Astrocyte (in vitro differentiated cells and primary cell): Measurements from ENCODE around the gene TROAP. TPM values are rescaled to one million over a fixed set of nuclear protein-coding genes. Genes with fewer than 3 reads are reported as not detected.
A peak's percentile ranks its signal among the peaks of the same experiment; 100 is the strongest.
"Not testable (repeated sequence)": the region's sequence is repeated elsewhere in the genome, so short reads cannot be mapped to it uniquely, and the experiment has no call there.

Experiments used
- DNase-seq: peaks from one replicate; pipeline ENCODE4 v3.0.0-alpha.2; 2010; ENCODE audit warnings: low read depth
- FAIRE-seq: peaks from 2 replicates; lab custom pipeline; 2011; peaks lifted over from hg19 to GRCh38; lab: Jason Lieb, UNC
- H2AFZ ChIP-seq: 2 replicates; pipeline ENCODE4 v1.6.0; 2012; ENCODE audit warnings: low read depth, low read length, inconsistent platforms
- H3K27ac ChIP-seq: 2 replicates; pipeline ENCODE4 v1.5.1; 2011; ENCODE audit warnings: low read depth, low read length, inconsistent platforms
- H3K27me3 ChIP-seq: 2 replicates; pipeline ENCODE4 v1.6.0; 2011; ENCODE audit warnings: low read length, inconsistent platforms; ENCODE audit not compliant: insufficient read depth
- H3K36me3 ChIP-seq: 2 replicates; pipeline ENCODE4 v1.5.1; 2011; ENCODE audit warnings: low read length, inconsistent platforms; ENCODE audit not compliant: insufficient read depth
- H3K4me1 ChIP-seq: 2 replicates; pipeline ENCODE4 v1.5.1; 2011; ENCODE audit warnings: low read length, inconsistent platforms; ENCODE audit not compliant: insufficient read depth
- H3K4me2 ChIP-seq: 2 replicates; pipeline ENCODE4 v1.6.0; 2012; ENCODE audit warnings: low read length, inconsistent platforms
- H3K4me3 ChIP-seq: 2 replicates; pipeline ENCODE4 v1.5.1; 2011; ENCODE audit warnings: low read depth, mild to moderate bottlenecking, low read length, inconsistent platforms; ENCODE audit not compliant: insufficient read depth
- H3K79me2 ChIP-seq: 2 replicates; pipeline ENCODE4 v1.6.0; 2012; ENCODE audit warnings: mild to moderate bottlenecking, low read length, inconsistent platforms; ENCODE audit not compliant: insufficient read depth
- H3K9ac ChIP-seq: 2 replicates; pipeline ENCODE4 v1.6.0; 2012; ENCODE audit warnings: mild to moderate bottlenecking, low read length, inconsistent platforms
- H3K9me3 ChIP-seq: 2 replicates; pipeline ENCODE4 v1.5.1; 2012; ENCODE audit warnings: low read depth, mild to moderate bottlenecking, low read length, inconsistent platforms; ENCODE audit not compliant: insufficient read depth
- H4K20me1 ChIP-seq: 2 replicates; pipeline ENCODE4 v1.6.0; 2012; ENCODE audit warnings: low read length, inconsistent platforms; ENCODE audit not compliant: insufficient read depth
- H3K27ac Mint-ChIP-seq: one replicate; pipeline ENCODE4 v1.8.0; 2021; ENCODE audit warnings: mild to moderate bottlenecking, mixed read lengths; ENCODE audit not compliant: unreplicated experiment
- H3K27me3 Mint-ChIP-seq: one replicate; pipeline ENCODE4 v1.8.0; 2021; ENCODE audit warnings: low read depth, mixed read lengths; ENCODE audit not compliant: unreplicated experiment
- H3K36me3 Mint-ChIP-seq: one replicate; pipeline ENCODE4 v1.8.0; 2021; ENCODE audit warnings: low read depth, mixed read lengths; ENCODE audit not compliant: unreplicated experiment
- H3K4me1 Mint-ChIP-seq: one replicate; pipeline ENCODE4 v1.8.0; 2021; ENCODE audit warnings: low read depth, mixed read lengths; ENCODE audit not compliant: unreplicated experiment
- H3K4me3 Mint-ChIP-seq: one replicate; pipeline ENCODE4 v1.8.0; 2021; ENCODE audit warnings: mild to moderate bottlenecking, moderate library complexity, mixed read lengths; ENCODE audit not compliant: unreplicated experiment
- H3K9me3 Mint-ChIP-seq: one replicate; pipeline ENCODE4 v1.8.0; 2021; ENCODE audit warnings: mild to moderate bottlenecking, mixed read lengths; ENCODE audit not compliant: unreplicated experiment
- EZH2 ChIP-seq: IDR thresholded peaks from 2 replicates; pipeline ENCODE4 v1.6.1; 2012; ENCODE audit warnings: mild to moderate bottlenecking, low read length, inconsistent platforms; ENCODE audit not compliant: insufficient read depth
- total RNA-seq: library from RNA; stranded (reverse); gene quantifications from 2 replicates; pipeline ENCODE4 v1.2.1, GENCODE V29; 2021
- TF ChIP-seq, protein P1 (sequence below): IDR thresholded peaks from 2 replicates; pipeline ENCODE4 v1.5.1; 2011; ENCODE audit warnings: low read depth, mild to moderate bottlenecking, inconsistent platforms, low read length, moderate library complexity; ENCODE audit not compliant: insufficient read depth

TROAP gene
- total RNA-seq, 1 donor from 2014 or later = 2.7 TPM

DNA sequence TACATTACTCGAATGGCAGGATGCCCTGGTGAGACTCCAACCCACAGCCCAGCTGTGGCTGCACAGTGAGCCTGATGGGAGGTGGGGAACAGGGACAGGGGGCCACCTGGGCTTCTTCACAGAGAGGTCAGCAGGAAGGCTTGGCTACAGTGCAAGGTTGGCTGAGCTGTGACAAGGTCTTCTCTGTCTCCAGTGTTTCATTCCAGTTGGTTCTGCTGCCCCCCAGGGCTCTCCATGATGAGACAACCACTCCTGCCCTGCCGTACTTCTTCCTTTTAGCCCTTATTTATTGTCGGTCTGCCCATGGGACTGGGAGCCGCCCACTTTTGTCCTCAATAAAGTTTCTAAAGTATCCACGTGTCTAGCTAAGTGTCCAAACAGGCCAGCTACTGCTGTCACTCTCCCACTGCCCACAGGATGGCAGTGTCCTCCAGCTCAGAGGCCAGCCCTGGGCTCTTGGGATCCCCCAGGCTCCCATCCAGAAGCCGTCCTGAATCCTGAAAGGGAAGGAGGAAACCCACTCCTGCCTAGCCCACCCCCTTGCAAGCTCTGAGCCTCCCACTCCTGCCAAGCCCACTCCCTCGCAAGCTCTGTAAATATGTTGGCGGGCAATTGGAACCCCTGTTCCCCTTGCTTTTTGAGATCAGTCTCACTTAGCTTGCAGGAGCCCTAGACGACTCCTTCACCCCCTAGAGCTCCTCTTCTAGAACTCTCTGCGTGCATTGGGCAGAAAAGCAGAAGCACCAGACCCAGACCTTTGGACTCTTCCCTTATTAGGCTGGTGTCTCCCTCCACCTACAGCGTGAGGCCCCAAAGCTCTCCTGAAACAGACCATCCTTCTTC lies 8.5 kb downstream of the TROAP start:
- Histone ChIP-seq H3K9ac (no peak overlapping the region), H3K27me3 (peaks cover 37% of the 10 kb centered on the region), H2AFZ (no peak overlapping the region), H3K4me3 (no peak overlapping the region), H3K79me2 (no peaks in the 10 kb centered on the region), H3K4me2 (no peak overlapping the region), H3K9me3 (peaks cover 3% of the 10 kb centered on the region), H3K4me1 (peaks cover 3% of the 10 kb centered on the region), H4K20me1 (peaks cover 8% of the 10 kb centered on the region), H3K27ac (no peak overlapping the region), H3K36me3 (no peaks in the 10 kb centered on the region)
- Mint-ChIP-seq H3K27me3 (peaks cover 54% of the 10 kb centered on the region), H3K27ac (no peak overlapping the region), H3K4me3 (no peak overlapping the region), H3K36me3 (peaks cover 5% of the 10 kb centered on the region), H3K9me3 (peaks cover 8% of the 10 kb centered on the region), H3K4me1 (no peaks in the 10 kb centered on the region)
- peak; percentile 44 for DNase-seq
- no peak for FAIRE-seq
- TF ChIP-seq, protein P1, sequence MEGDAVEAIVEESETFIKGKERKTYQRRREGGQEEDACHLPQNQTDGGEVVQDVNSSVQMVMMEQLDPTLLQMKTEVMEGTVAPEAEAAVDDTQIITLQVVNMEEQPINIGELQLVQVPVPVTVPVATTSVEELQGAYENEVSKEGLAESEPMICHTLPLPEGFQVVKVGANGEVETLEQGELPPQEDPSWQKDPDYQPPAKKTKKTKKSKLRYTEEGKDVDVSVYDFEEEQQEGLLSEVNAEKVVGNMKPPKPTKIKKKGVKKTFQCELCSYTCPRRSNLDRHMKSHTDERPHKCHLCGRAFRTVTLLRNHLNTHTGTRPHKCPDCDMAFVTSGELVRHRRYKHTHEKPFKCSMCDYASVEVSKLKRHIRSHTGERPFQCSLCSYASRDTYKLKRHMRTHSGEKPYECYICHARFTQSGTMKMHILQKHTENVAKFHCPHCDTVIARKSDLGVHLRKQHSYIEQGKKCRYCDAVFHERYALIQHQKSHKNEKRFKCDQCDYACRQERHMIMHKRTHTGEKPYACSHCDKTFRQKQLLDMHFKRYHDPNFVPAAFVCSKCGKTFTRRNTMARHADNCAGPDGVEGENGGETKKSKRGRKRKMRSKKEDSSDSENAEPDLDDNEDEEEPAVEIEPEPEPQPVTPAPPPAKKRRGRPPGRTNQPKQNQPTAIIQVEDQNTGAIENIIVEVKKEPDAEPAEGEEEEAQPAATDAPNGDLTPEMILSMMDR = peak; percentile 87
- TF ChIP-seq EZH2 = no peak

DNA sequence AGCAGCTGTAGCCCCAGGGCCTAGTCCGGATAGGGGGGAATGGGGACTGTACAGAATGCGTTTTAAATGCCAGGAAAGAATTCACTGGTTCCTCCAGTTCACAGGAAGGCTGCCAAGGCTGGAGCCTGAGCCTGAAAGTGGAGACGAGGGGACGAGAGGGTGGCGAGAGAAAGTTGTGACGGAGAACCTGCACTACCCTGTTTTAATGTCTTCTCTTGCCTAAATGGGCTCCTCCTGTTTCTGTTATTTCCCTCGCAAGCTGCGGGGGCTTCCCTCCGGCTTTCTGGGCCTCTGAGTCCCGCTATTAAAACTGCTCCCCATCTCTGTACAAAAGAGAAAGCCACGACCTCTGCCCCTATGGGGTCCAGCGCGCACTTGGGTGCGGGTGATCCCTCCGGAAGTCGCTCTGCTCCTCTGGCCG lies 9.4 kb downstream of the TROAP start:
- peaks cover 3% of the 10 kb centered on the region for H3K9me3 ChIP-seq
- peaks cover 60% of the 10 kb centered on the region for H3K27me3 Mint-ChIP-seq
- TF ChIP-seq, protein P1 = no peak
- no peak for TF ChIP-seq EZH2
- H3K79me2 ChIP-seq = no peaks in the 10 kb centered on the region
- no peak overlapping the region for H3K4me3 ChIP-seq
- H3K4me1 ChIP-seq = peaks cover 3% of the 10 kb centered on the region
- H3K9me3 Mint-ChIP-seq = peaks cover 10% of the 10 kb centered on the region
- H3K4me3 Mint-ChIP-seq = no peak overlapping the region
- no peak overlapping the region for H3K27ac ChIP-seq
- H3K4me2 ChIP-seq = peak overlapping the region; percentile 73
- no peak overlapping the region for H3K9ac ChIP-seq
- H4K20me1 ChIP-seq = peaks cover 8% of the 10 kb centered on the region
- DNase-seq = no peak
- no peak for FAIRE-seq
- H3K4me1 Mint-ChIP-seq = no peaks in the 10 kb centered on the region
- H2AFZ ChIP-seq = no peak overlapping the region
- peaks cover 5% of the 10 kb centered on the region for H3K36me3 Mint-ChIP-seq
- H3K27me3 ChIP-seq = peaks cover 43% of the 10 kb centered on the region
- no peak overlapping the region for H3K27ac Mint-ChIP-seq
- H3K36me3 ChIP-seq = no peaks in the 10 kb centered on the region

DNA sequence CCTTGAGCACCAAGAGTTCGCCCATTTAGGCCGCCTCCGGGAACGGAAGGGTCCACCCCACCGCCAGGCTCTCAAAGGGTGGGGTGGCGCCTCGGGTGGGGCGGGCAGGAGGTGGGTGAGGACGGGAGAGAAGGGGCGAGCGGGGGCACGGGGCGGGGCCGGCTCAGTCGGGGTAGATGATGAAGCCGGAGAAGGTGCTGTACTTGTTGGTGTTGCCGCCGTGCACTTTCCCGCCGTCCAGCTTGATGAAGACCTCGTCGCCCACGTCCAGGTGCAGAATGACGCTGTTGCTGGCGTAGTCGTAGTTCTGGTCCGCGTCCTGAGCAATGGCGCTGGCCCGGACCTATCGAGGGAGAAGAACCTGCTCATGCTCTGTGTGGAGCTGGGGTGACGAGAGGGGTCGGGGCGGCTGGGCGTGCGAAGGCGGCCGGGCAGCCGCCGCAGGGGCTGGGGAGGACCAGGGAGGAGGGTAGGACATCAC lies 9.9 kb downstream of the TROAP start:
- Mint-ChIP-seq H3K27me3 (peaks cover 65% of the 10 kb centered on the region), H3K9me3 (peaks cover 10% of the 10 kb centered on the region), H3K4me1 (no peaks in the 10 kb centered on the region), H3K36me3 (peaks cover 5% of the 10 kb centered on the region), H3K27ac (no peak overlapping the region), H3K4me3 (peak overlapping the region; percentile 54)
- peaks cover 3% of the 10 kb centered on the region for H3K4me1 ChIP-seq
- DNase-seq (no peak), FAIRE-seq (no peak)
- H3K9me3 ChIP-seq = peaks cover 3% of the 10 kb centered on the region
- no peak overlapping the region for H3K9ac ChIP-seq
- H3K36me3 ChIP-seq = no peaks in the 10 kb centered on the region
- H3K27me3 ChIP-seq = peaks cover 48% of the 10 kb centered on the region
- peak overlapping the region; percentile 5 for H3K4me3 ChIP-seq
- no peak overlapping the region for H3K27ac ChIP-seq
- H4K20me1 ChIP-seq = peaks cover 8% of the 10 kb centered on the region
- peak overlapping the region; percentile 69 for H2AFZ ChIP-seq
- no peaks in the 10 kb centered on the region for H3K79me2 ChIP-seq
- peak overlapping the region; percentile 73 for H3K4me2 ChIP-seq
- TF ChIP-seq, protein P1 = no peak
- peak; percentile 66 for TF ChIP-seq EZH2

DNA sequence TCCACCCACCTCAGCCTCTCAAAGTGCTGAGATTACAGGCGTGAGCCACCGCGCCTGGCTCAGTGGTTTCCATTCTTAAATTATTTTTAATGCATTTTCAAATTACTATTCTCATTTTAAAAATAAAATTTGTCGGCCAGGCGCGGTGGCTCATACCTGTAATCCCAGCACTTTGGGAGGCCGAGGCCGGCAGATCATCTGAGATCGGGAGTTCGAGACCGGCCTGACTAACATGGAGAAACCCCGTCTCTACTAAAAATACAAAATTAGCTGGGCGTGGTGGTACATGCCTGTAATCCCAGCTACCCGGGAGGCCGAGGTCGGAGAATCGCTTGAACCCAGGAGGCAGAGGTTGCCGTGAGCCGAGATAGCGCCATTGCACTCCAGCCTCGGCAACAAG lies 10.7 kb downstream of the TROAP start:
- peaks cover 55% of the 10 kb centered on the region for H3K27me3 ChIP-seq
- not testable (repeated sequence) for H3K4me1 Mint-ChIP-seq, H3K4me3 Mint-ChIP-seq, H3K4me1 ChIP-seq, FAIRE-seq, H3K9ac ChIP-seq, H3K4me3 ChIP-seq, H3K36me3 ChIP-seq, H3K36me3 Mint-ChIP-seq, H2AFZ ChIP-seq, H3K9me3 ChIP-seq, H3K4me2 ChIP-seq, DNase-seq, H4K20me1 ChIP-seq, H3K27ac Mint-ChIP-seq, H3K79me2 ChIP-seq, H3K27ac ChIP-seq
- peaks cover 12% of the 10 kb centered on the region for H3K9me3 Mint-ChIP-seq
- H3K27me3 Mint-ChIP-seq = peaks cover 73% of the 10 kb centered on the region
